Uterus (tissue), 2 donors: Measurements from ENCODE around the gene CPVL.

Source experiments
- CTCF ChIP-seq, 4 experiments: fragments of 200-600 bp in 2 of 4; fragments of 450-650 bp in 2 of 4; sonication (generic) in 2 of 4; IDR thresholded peaks; one replicate each; pipeline ENCODE4 v1.5.1; 2016 to 2019; ENCODE audit warnings: antibody characterized with exemption in 4 of 4, mild to moderate bottlenecking in 2 of 4, moderate library complexity in 1 of 4
- POLR2A ChIP-seq, 2 donors: fragments of 450-650 bp; IDR thresholded peaks; one replicate each; pipeline ENCODE4 v1.6.1; 2016; ENCODE audit warnings: antibody characterized with exemption in 2 of 2, mild to moderate bottlenecking in 1 of 2, moderate library complexity in 1 of 2

GRCh38 chr7:29192811-29193210 is 46.5 kb upstream of the CPVL start:
- TF ChIP-seq CTCF (IDR thresholded peaks at IDR 0.05) (no peak), POLR2A (IDR thresholded peaks at IDR 0.05) (no peak)
